ENCODE results near the gene PRDM11. TPM values are rescaled to one million over a fixed set of nuclear protein-coding genes. Genes with fewer than 3 reads are reported as not detected.

Gene PRDM11
- polyA plus RNA-seq, 6 donors from 2014 or later: 0.75 to 3.6 (median 1.6) TPM

- Mint-ChIP-seq H3K36me3 (no peaks in the 10 kb centered on the region), H3K27me3 (no peaks in the 10 kb centered on the region)
- no peak for ATAC-seq (ENCODE audit: low read depth in 2 of 2)
Observed at GRCh38 chr11:45165386-45165785, 18.9 kb downstream of the PRDM11 start.

GRCh38 chr11:45165806-45166603 is 19.6 kb downstream of the PRDM11 start:
- H3K9me3 Mint-ChIP-seq: no peaks in the 10 kb centered on the region
- DNase-seq (no peak), ATAC-seq (ENCODE audit: low read depth in 2 of 2) (no peak)
- H3K36me3 Mint-ChIP-seq: no peaks in the 10 kb centered on the region
- no peak overlapping the region for H3K4me3 Mint-ChIP-seq
- H3K4me1 Mint-ChIP-seq: peaks cover 41 to 69% (median 64%) of the 10 kb centered on the region in 3 donors
- H3K27me3 Mint-ChIP-seq: no peaks in the 10 kb centered on the region
- no peak overlapping the region for H3K27ac Mint-ChIP-seq

More at GRCh38 chr11:45165386-45165785, 18.9 kb downstream of the PRDM11 start:
- no peak overlapping the region for H3K4me3 Mint-ChIP-seq
- peaks cover 35 to 63% (median 62%) of the 10 kb centered on the region in 3 donors for H3K4me1 Mint-ChIP-seq
- H3K9me3 Mint-ChIP-seq: no peaks in the 10 kb centered on the region
- no peak for DNase-seq
- peak overlapping the region in 1 of 6 donors; percentile 44 for H3K27ac Mint-ChIP-seq

- peak overlapping the region in 1 of 6 donors; percentile 45 for H3K27ac Mint-ChIP-seq
- no peak for ATAC-seq (ENCODE audit: low read depth in 2 of 2)
- H3K9me3 Mint-ChIP-seq: no peaks in the 10 kb centered on the region
Observed at GRCh38 chr11:45166604-45166897, 20.1 kb downstream of the PRDM11 start.

GRCh38 chr11:45167283-45167682 is 20.8 kb downstream of the PRDM11 start:
- no peaks in the 10 kb centered on the region for H3K27me3 Mint-ChIP-seq
- no peak overlapping the region for H3K4me3 Mint-ChIP-seq
- H3K9me3 Mint-ChIP-seq: no peaks in the 10 kb centered on the region
- ATAC-seq (ENCODE audit: low read depth in 2 of 2) (no peak), DNase-seq (no peak)
- H3K4me1 Mint-ChIP-seq: peaks cover 40 to 73% (median 70%) of the 10 kb centered on the region in 3 donors
- H3K36me3 Mint-ChIP-seq: no peaks in the 10 kb centered on the region
- no peak overlapping the region for H3K27ac Mint-ChIP-seq

More at GRCh38 chr11:45166604-45166897, 20.1 kb downstream of the PRDM11 start:
- Mint-ChIP-seq H3K4me1 (peaks cover 41 to 74% (median 69%) of the 10 kb centered on the region in 3 donors), H3K27me3 (no peaks in the 10 kb centered on the region), H3K36me3 (no peaks in the 10 kb centered on the region), H3K4me3 (no peak overlapping the region)
- no peak for DNase-seq

GRCh38 chr11:45168366-45169130 is 22.1 kb downstream of the PRDM11 start:
- peak overlapping the region in 1 of 6 donors; percentile 42 for H3K27ac Mint-ChIP-seq
- no peak for ATAC-seq (ENCODE audit: low read depth in 2 of 2)
- no peaks in the 10 kb centered on the region for H3K36me3 Mint-ChIP-seq
- H3K4me3 Mint-ChIP-seq: no peak overlapping the region
- peaks cover 31 to 60% (median 57%) of the 10 kb centered on the region in 3 donors for H3K4me1 Mint-ChIP-seq
- H3K9me3 Mint-ChIP-seq: no peaks in the 10 kb centered on the region
- H3K27me3 Mint-ChIP-seq: no peaks in the 10 kb centered on the region
- DNase-seq: no peak

- Mint-ChIP-seq H3K9me3 (no peaks in the 10 kb centered on the region), H3K27me3 (no peaks in the 10 kb centered on the region), H3K4me3 (peak overlapping the region in 1 of 8 donors; percentile 36), H3K36me3 (no peaks in the 10 kb centered on the region), H3K4me1 (peaks cover 26 to 57% (median 49%) of the 10 kb centered on the region in 3 donors), H3K27ac (peak overlapping the region in 3 of 6 donors; percentile 15 to 41 (median 24))
- DNase-seq (no peak), ATAC-seq (ENCODE audit: low read depth in 2 of 2) (no peak)
Observed at GRCh38 chr11:45169310-45170072, 23.1 kb downstream of the PRDM11 start.

- no peaks in the 10 kb centered on the region for H3K27me3 Mint-ChIP-seq
- no peak for DNase-seq
- H3K36me3 Mint-ChIP-seq: peaks cover 0 to 6% of the 10 kb centered on the region in 2 donors
- no peak for ATAC-seq (ENCODE audit: low read depth in 2 of 2)
- H3K4me1 Mint-ChIP-seq: peaks cover 26 to 62% (median 51%) of the 10 kb centered on the region in 3 donors
- H3K27ac Mint-ChIP-seq: peak overlapping the region in 1 of 6 donors; percentile 91
- no peak overlapping the region for H3K4me3 Mint-ChIP-seq
- H3K9me3 Mint-ChIP-seq: no peaks in the 10 kb centered on the region
Observed at GRCh38 chr11:45170484-45170883, 24.0 kb downstream of the PRDM11 start.

GRCh38 chr11:45171550-45171949 is 25.1 kb downstream of the PRDM11 start:
- no peaks in the 10 kb centered on the region for H3K27me3 Mint-ChIP-seq
- ATAC-seq (ENCODE audit: low read depth in 2 of 2) (no peak), DNase-seq (no peak)
- no peak overlapping the region for H3K4me3 Mint-ChIP-seq
- peak overlapping the region in 1 of 6 donors; percentile 28 for H3K27ac Mint-ChIP-seq
- H3K9me3 Mint-ChIP-seq: no peaks in the 10 kb centered on the region
- H3K4me1 Mint-ChIP-seq: peaks cover 25 to 58% (median 45%) of the 10 kb centered on the region in 3 donors
- peaks cover 0 to 6% of the 10 kb centered on the region in 2 donors for H3K36me3 Mint-ChIP-seq

- Mint-ChIP-seq H3K27me3 (peaks cover 0 to 9% (median 9%) of the 10 kb centered on the region in 3 donors), H3K4me3 (no peak overlapping the region), H3K9me3 (no peaks in the 10 kb centered on the region), H3K36me3 (peaks cover 6 to 7% of the 10 kb centered on the region in 2 donors), H3K27ac (no peak overlapping the region), H3K4me1 (peaks cover 22 to 56% (median 45%) of the 10 kb centered on the region in 3 donors)
- DNase-seq: no peak
- no peak for ATAC-seq (ENCODE audit: low read depth in 2 of 2)
Observed at GRCh38 chr11:45173064-45173463, 26.6 kb downstream of the PRDM11 start.

GRCh38 chr11:45174168-45174835 is 27.9 kb downstream of the PRDM11 start:
- DNase-seq: no peak
- Mint-ChIP-seq H3K27ac (no peak overlapping the region), H3K9me3 (no peaks in the 10 kb centered on the region), H3K4me3 (no peak overlapping the region), H3K27me3 (peaks cover 0 to 22% (median 21%) of the 10 kb centered on the region in 3 donors), H3K36me3 (peaks cover 6 to 7% of the 10 kb centered on the region in 2 donors), H3K4me1 (peaks cover 33 to 57% (median 51%) of the 10 kb centered on the region in 3 donors)
- no peak for ATAC-seq (ENCODE audit: low read depth in 2 of 2)

- Mint-ChIP-seq H3K4me3 (no peak overlapping the region), H3K36me3 (peaks cover 6 to 7% of the 10 kb centered on the region in 2 donors), H3K27me3 (peaks cover 0 to 28% (median 21%) of the 10 kb centered on the region in 3 donors), H3K27ac (peak overlapping the region in 1 of 6 donors; percentile 28), H3K9me3 (no peaks in the 10 kb centered on the region), H3K4me1 (peaks cover 31 to 59% (median 53%) of the 10 kb centered on the region in 3 donors)
- ATAC-seq (ENCODE audit: low read depth in 2 of 2) (no peak), DNase-seq (no peak)
Observed at GRCh38 chr11:45174963-45175362, 28.5 kb downstream of the PRDM11 start.

GRCh38 chr11:45176996-45177395 is 30.6 kb downstream of the PRDM11 start:
- no peak for ATAC-seq (ENCODE audit: low read depth in 2 of 2)
- no peak overlapping the region for H3K4me3 Mint-ChIP-seq

More at GRCh38 chr11:45176996-45177395, 30.6 kb downstream of the PRDM11 start:
- H3K36me3 Mint-ChIP-seq: peaks cover 6 to 7% of the 10 kb centered on the region in 2 donors
- no peak overlapping the region for H3K27ac Mint-ChIP-seq
- DNase-seq: no peak
- no peaks in the 10 kb centered on the region for H3K9me3 Mint-ChIP-seq
- peaks cover 24 to 40% (median 39%) of the 10 kb centered on the region in 3 donors for H3K4me1 Mint-ChIP-seq
- H3K27me3 Mint-ChIP-seq: peaks cover 0 to 29% (median 21%) of the 10 kb centered on the region in 3 donors

Data from naive B cell (primary cell).